WTC11 (cell line): Measurements from ENCODE around the gene GALNTL6. TPM values are rescaled to one million over a fixed set of nuclear protein-coding genes. Genes with fewer than 3 reads are reported as not detected.

Source experiments
- ATAC-seq: fragments of 200-7000 bp; cut with Tn5 transposase; 2 replicates; pipeline ENCODE4 v1.10.0; 2021; ENCODE audit warnings: mild to moderate bottlenecking, moderate library complexity
- CTCF ChIA-PET: fragments of 300-600 bp; sonication (Branson Sonifier 250); formaldehyde crosslinking; loops from one replicate; lab custom pipeline; 2021; ENCODE audit warnings: antibody characterized with exemption; lab: Charles Lee
- POLR2A ChIA-PET: fragments of 350-600 bp; sonication (Branson Sonifier 250); formaldehyde crosslinking; loops from one replicate; lab custom pipeline; 2021; ENCODE audit warnings: antibody characterized with exemption; lab: Charles Lee
- DNase-seq: peaks from one replicate; pipeline ENCODE4 v3.0.0; 2021; ENCODE audit warnings: low spot score
- H3K27ac Mint-ChIP-seq: 2 replicates; pipeline ENCODE4 v1.8.0; 2021; ENCODE audit warnings: mixed read lengths
- H3K27me3 Mint-ChIP-seq: 2 replicates; pipeline ENCODE4 v1.8.0; 2021; ENCODE audit warnings: low read depth, mild to moderate bottlenecking, moderate library complexity, mixed read lengths
- H3K36me3 Mint-ChIP-seq: 2 replicates; pipeline ENCODE4 v1.8.0; 2021; ENCODE audit warnings: mixed read lengths
- H3K4me1 Mint-ChIP-seq: 2 replicates; pipeline ENCODE4 v1.8.0; 2022; ENCODE audit warnings: mixed read lengths
- H3K4me3 Mint-ChIP-seq: 2 replicates; pipeline ENCODE4 v1.8.0; 2021; ENCODE audit warnings: mild to moderate bottlenecking, moderate library complexity, mixed read lengths
- H3K9me3 Mint-ChIP-seq: 2 replicates; pipeline ENCODE4 v1.8.0; 2021; ENCODE audit warnings: mixed read lengths
- ARID4B ChIP-seq: sonication (generic); formaldehyde crosslinking; IDR thresholded peaks from 2 replicates; pipeline ENCODE4 v1.8.0; 2023; ENCODE audit warnings: missing genetic modification reagents, mild to moderate bottlenecking, borderline replicate concordance
- ATF6 ChIP-seq: sonication (generic); formaldehyde crosslinking; IDR thresholded peaks from 2 replicates; pipeline ENCODE4 v1.8.1; 2023; ENCODE audit warnings: mild to moderate bottlenecking, missing genetic modification reagents
- CBFB ChIP-seq: sonication (generic); formaldehyde crosslinking; IDR thresholded peaks from 2 replicates; pipeline ENCODE4 v1.8.1; 2022; ENCODE audit warnings: mild to moderate bottlenecking, low read depth, missing genetic modification reagents
- ETV6 ChIP-seq: sonication (generic); formaldehyde crosslinking; IDR thresholded peaks from 2 replicates; pipeline ENCODE4 v1.8.1; 2022; ENCODE audit warnings: mild to moderate bottlenecking, missing genetic modification reagents
- MXD4 ChIP-seq: fragments of 250-450 bp; sonication (Bioruptor Pico); IDR thresholded peaks from 2 replicates; pipeline ENCODE4 v1.8.0; 2021; ENCODE audit warnings: mild to moderate bottlenecking, moderate library complexity, borderline replicate concordance
- MYBL2 ChIP-seq: sonication (generic); formaldehyde crosslinking; IDR thresholded peaks from 2 replicates; pipeline ENCODE4 v1.8.1; 2023; ENCODE audit warnings: mild to moderate bottlenecking, moderate library complexity, missing genetic modification reagents
- NR1H2 ChIP-seq: sonication (generic); formaldehyde crosslinking; IDR thresholded peaks from 2 replicates; pipeline ENCODE4 v1.9.0; 2021; ENCODE audit warnings: mild to moderate bottlenecking, moderate library complexity, missing genetic modification reagents
- PREB ChIP-seq: sonication (generic); formaldehyde crosslinking; IDR thresholded peaks from 2 replicates; pipeline ENCODE4 v1.8.1; 2022; ENCODE audit warnings: mild to moderate bottlenecking, missing genetic modification reagents, moderate library complexity, borderline replicate concordance
- SMAD3 ChIP-seq: sonication (generic); formaldehyde crosslinking; IDR thresholded peaks from 2 replicates; pipeline ENCODE4 v1.8.0; 2022; ENCODE audit warnings: missing genetic modification reagents, mild to moderate bottlenecking, borderline replicate concordance
- USF1 ChIP-seq: sonication (generic); formaldehyde crosslinking; IDR thresholded peaks from 2 replicates; pipeline ENCODE4 v1.8.0; 2022; ENCODE audit warnings: mild to moderate bottlenecking, missing genetic modification reagents
- ZNF423 ChIP-seq: fragments of 250-450 bp; sonication (Bioruptor Pico); IDR thresholded peaks from 2 replicates; pipeline ENCODE4 v2.1.2; 2022; ENCODE audit warnings: mild to moderate bottlenecking, moderate library complexity
- total RNA-seq: library from RNA; stranded (reverse); gene quantifications from 3 replicates; pipeline ENCODE4 v1.2.3, GENCODE V29; 2021
- TF ChIP-seq, protein P1 (sequence below): fragments of 200-600 bp; IDR thresholded peaks from 2 replicates; pipeline ENCODE4 v1.8.0; 2022; ENCODE audit warnings: antibody characterized with exemption
- TF ChIP-seq, protein P2 (sequence below): sonication (generic); formaldehyde crosslinking; IDR thresholded peaks from 2 replicates; pipeline ENCODE4 v1.8.1; 2022; ENCODE audit warnings: mild to moderate bottlenecking, moderate library complexity, missing genetic modification reagents

Gene GALNTL6
- total RNA-seq, 1 experiment from 2014 or later: 0.24 TPM

- H3K27me3 Mint-ChIP-seq: no peaks in the 10 kb centered on the region
- no peaks in the 10 kb centered on the region for H3K36me3 Mint-ChIP-seq
- H3K9me3 Mint-ChIP-seq: no peaks in the 10 kb centered on the region
- ChIA-PET CTCF (interaction anchor here (0.6 to 3.2 kb wide), 25 partner anchors 9 to 294 kb away, joined by 3 to 63 read pairs (median 4); partner anchors contain the start of gene GALNT7), POLR2A (no interaction called here)
- H3K4me1 Mint-ChIP-seq: peaks cover 47% of the 10 kb centered on the region
- H3K4me3 Mint-ChIP-seq: no peak overlapping the region
- DNase-seq (peak; percentile 55), ATAC-seq (peak; percentile 88)
- TF ChIP-seq MXD4 (CRISPR knock-in tag) (no peak), SMAD3 (CRISPR knock-in tag) (no peak), ZNF423 (CRISPR knock-in tag) (no peak), ETV6 (CRISPR knock-in tag) (no peak)
- TF ChIP-seq, protein P1, sequence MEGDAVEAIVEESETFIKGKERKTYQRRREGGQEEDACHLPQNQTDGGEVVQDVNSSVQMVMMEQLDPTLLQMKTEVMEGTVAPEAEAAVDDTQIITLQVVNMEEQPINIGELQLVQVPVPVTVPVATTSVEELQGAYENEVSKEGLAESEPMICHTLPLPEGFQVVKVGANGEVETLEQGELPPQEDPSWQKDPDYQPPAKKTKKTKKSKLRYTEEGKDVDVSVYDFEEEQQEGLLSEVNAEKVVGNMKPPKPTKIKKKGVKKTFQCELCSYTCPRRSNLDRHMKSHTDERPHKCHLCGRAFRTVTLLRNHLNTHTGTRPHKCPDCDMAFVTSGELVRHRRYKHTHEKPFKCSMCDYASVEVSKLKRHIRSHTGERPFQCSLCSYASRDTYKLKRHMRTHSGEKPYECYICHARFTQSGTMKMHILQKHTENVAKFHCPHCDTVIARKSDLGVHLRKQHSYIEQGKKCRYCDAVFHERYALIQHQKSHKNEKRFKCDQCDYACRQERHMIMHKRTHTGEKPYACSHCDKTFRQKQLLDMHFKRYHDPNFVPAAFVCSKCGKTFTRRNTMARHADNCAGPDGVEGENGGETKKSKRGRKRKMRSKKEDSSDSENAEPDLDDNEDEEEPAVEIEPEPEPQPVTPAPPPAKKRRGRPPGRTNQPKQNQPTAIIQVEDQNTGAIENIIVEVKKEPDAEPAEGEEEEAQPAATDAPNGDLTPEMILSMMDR: peak; percentile 67
- TF ChIP-seq, protein P2, sequence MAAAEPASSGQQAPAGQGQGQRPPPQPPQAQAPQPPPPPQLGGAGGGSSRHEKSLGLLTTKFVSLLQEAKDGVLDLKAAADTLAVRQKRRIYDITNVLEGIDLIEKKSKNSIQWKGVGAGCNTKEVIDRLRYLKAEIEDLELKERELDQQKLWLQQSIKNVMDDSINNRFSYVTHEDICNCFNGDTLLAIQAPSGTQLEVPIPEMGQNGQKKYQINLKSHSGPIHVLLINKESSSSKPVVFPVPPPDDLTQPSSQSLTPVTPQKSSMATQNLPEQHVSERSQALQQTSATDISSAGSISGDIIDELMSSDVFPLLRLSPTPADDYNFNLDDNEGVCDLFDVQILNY (CRISPR knock-in tag): no peak
- no peak overlapping the region for H3K27ac Mint-ChIP-seq
Measured at GRCh38 chr4:173025131-173025530, 1211.9 kb downstream of the GALNTL6 start.

GRCh38 chr4:173037242-173037641 is 1224.0 kb downstream of the GALNTL6 start:
- DNase-seq: no peak
- Mint-ChIP-seq H3K4me3 (no peak overlapping the region), H3K27ac (no peak overlapping the region), H3K9me3 (peaks cover 4% of the 10 kb centered on the region; the same call in 1 of the 2 replicates), H3K27me3 (no peaks in the 10 kb centered on the region; the same call in 1 of the 2 replicates), H3K4me1 (peaks cover 57% of the 10 kb centered on the region), H3K36me3 (no peaks in the 10 kb centered on the region; the same call in 1 of the 2 replicates)
- ATAC-seq: no peak
- TF ChIP-seq USF1 (CRISPR knock-in tag): no peak
- TF ChIP-seq ARID4B (CRISPR knock-in tag): no peak
- no peak for TF ChIP-seq ATF6 (CRISPR knock-in tag)
- no peak for TF ChIP-seq CBFB
- no peak for TF ChIP-seq MYBL2 (CRISPR knock-in tag)
- no peak for TF ChIP-seq PREB (CRISPR knock-in tag)
- TF ChIP-seq ZNF423 (CRISPR knock-in tag): no peak
- no peak for TF ChIP-seq NR1H2 (CRISPR knock-in tag)
- CTCF ChIA-PET: interaction anchor here (1.2 to 2.7 kb wide), 3 partner anchors 12 to 220 kb away, joined by 5 to 10 read pairs (median 9); no protein-coding TSS in a partner anchor
- POLR2A ChIA-PET: no interaction called here
